ENCODE data around the gene GNG2. TPM values are rescaled to one million over a fixed set of nuclear protein-coding genes. Genes with fewer than 3 reads are reported as not detected.

Gene GNG2
- total and polyA plus RNA-seq, 9 of the 15 experiments (the other 6 are each of a cell fraction or from before 2014, with no cell fraction given), result 0.18 TPM; not detected in 8

GRCh38 chr14:51811706-51812105 lies 48.7 kb upstream of the GNG2 start (continued):
- TF ChIP-seq, protein P1, sequence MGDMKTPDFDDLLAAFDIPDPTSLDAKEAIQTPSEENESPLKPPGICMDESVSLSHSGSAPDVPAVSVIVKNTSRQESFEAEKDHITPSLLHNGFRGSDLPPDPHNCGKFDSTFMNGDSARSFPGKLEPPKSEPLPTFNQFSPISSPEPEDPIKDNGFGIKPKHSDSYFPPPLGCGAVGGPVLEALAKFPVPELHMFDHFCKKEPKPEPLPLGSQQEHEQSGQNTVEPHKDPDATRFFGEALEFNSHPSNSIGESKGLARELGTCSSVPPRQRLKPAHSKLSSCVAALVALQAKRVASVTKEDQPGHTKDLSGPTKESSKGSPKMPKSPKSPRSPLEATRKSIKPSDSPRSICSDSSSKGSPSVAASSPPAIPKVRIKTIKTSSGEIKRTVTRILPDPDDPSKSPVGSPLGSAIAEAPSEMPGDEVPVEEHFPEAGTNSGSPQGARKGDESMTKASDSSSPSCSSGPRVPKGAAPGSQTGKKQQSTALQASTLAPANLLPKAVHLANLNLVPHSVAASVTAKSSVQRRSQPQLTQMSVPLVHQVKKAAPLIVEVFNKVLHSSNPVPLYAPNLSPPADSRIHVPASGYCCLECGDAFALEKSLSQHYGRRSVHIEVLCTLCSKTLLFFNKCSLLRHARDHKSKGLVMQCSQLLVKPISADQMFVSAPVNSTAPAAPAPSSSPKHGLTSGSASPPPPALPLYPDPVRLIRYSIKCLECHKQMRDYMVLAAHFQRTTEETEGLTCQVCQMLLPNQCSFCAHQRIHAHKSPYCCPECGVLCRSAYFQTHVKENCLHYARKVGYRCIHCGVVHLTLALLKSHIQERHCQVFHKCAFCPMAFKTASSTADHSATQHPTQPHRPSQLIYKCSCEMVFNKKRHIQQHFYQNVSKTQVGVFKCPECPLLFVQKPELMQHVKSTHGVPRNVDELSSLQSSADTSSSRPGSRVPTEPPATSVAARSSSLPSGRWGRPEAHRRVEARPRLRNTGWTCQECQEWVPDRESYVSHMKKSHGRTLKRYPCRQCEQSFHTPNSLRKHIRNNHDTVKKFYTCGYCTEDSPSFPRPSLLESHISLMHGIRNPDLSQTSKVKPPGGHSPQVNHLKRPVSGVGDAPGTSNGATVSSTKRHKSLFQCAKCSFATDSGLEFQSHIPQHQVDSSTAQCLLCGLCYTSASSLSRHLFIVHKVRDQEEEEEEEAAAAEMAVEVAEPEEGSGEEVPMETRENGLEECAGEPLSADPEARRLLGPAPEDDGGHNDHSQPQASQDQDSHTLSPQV (IDR thresholded peaks at IDR 0.05), result no peak
- TF ChIP-seq, protein P2, sequence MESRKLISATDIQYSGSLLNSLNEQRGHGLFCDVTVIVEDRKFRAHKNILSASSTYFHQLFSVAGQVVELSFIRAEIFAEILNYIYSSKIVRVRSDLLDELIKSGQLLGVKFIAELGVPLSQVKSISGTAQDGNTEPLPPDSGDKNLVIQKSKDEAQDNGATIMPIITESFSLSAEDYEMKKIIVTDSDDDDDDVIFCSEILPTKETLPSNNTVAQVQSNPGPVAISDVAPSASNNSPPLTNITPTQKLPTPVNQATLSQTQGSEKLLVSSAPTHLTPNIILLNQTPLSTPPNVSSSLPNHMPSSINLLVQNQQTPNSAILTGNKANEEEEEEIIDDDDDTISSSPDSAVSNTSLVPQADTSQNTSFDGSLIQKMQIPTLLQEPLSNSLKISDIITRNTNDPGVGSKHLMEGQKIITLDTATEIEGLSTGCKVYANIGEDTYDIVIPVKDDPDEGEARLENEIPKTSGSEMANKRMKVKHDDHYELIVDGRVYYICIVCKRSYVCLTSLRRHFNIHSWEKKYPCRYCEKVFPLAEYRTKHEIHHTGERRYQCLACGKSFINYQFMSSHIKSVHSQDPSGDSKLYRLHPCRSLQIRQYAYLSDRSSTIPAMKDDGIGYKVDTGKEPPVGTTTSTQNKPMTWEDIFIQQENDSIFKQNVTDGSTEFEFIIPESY (CRISPR knock-in tag; IDR thresholded peaks at IDR 0.05), result no peak
- TF ChIP-seq ZNF695 (CRISPR knock-in tag; IDR thresholded peaks at IDR 0.05) (no peak), KAT2B (IDR thresholded peaks at IDR 0.05; ENCODE audit: low read depth, low read length) (no peak), MIER1 (IDR thresholded peaks at IDR 0.05; ENCODE audit: low read depth) (no peak), NFYB (IDR thresholded peaks at IDR 0.05; ENCODE audit: extremely low read depth, insufficient read length) (no peak), RHOXF2B (CRISPR knock-in tag; conservative IDR thresholded peaks at IDR 0.05) (no peak), NR1H2 (CRISPR knock-in tag; IDR thresholded peaks at IDR 0.05) (no peak), ZNF76 (CRISPR knock-in tag; IDR thresholded peaks at IDR 0.05; ENCODE audit: borderline replicate concordance) (no peak), TEAD2 (tag; IDR thresholded peaks at IDR 0.05) (no peak)
- TF ChIP-seq, protein P3, sequence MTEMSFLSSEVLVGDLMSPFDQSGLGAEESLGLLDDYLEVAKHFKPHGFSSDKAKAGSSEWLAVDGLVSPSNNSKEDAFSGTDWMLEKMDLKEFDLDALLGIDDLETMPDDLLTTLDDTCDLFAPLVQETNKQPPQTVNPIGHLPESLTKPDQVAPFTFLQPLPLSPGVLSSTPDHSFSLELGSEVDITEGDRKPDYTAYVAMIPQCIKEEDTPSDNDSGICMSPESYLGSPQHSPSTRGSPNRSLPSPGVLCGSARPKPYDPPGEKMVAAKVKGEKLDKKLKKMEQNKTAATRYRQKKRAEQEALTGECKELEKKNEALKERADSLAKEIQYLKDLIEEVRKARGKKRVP (CRISPR knock-in tag; IDR thresholded peaks at IDR 0.05), result no peak
